Stimulated activated CD4-positive, alpha-beta T cell treated with anti-CD3 and anti-CD28 coated beads, Interleukin-4, amount 100 ng/mL, for 24 hours (primary cell): ENCODE results near the gene PML.
"Not testable (repeated sequence)": the region's sequence is repeated elsewhere in the genome, so short reads cannot be mapped to it uniquely, and the experiment has no call there.

Experiments used
- DNase-seq: peaks from one replicate; pipeline ENCODE4 v3.0.0-alpha.2; 2020

The PML gene

DNA sequence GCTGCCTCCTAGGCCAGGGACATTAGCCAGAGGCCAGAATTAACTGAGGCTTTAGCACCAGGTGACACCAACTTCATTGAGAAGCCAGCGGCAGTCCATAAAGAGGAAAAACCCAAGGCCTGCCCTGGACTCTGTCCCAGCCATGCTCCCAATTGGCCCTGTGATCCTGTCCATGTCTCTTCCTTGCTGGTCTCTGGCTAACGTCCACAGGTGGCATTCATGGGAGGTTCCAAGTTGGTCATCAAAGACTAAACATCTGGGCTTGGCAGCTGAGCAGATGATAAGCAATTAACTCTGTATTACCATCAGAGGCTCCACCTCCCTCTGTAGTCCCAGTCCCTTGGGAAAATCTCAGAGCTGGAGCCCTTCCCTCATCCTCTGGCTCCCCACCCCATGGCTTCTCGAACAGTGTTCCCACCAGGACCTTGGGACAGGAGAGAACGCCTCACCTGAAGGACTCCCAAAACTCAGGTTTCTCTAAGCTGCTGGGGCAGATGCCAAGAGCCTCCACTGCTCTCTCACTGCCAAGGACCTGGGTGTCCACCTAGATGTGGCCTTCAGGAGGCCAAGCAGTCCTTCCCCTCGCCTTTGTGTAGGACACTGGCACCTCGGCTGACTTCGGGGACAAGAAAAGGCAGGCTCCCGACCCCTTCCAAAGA lies 47.4 kb downstream of the PML start:
- DNase-seq: no peak

DNA sequence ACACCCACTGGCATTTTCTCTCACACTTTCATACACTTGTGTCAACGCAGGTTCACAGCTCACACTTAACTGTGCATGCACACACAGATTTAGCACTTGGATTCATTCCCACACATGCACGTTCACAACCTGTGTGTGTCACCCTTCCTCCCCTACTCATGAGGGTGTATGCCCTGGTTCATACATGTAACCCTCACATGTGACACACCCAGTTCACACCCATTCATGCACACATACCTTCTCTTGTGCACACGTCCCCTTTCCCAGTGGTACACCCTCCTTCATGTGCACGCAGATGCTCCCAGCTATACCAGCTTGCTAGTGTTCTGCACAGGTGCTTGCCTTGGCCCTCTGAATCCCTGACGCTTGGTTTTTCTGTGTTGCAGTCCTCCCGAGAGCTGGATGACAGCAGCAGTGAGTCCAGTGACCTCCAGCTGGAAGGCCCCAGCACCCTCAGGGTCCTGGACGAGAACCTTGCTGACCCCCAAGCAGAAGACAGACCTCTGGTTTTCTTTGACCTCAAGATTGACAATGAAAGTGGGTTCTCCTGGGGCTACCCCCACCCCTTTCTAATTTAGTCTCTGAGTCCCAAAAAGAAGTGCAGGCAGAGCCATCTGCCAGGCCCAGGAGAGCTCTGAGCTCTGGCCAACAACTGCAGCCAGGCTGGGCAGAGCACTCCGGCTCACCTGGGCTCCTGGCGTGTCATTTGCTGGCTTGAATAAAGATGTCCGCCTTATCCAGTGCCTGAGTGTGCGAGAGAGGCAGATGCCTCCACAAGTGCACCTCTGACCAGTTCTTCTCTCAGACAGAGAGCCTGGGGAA lies 48.3 kb downstream of the PML start:
- no peak for DNase-seq

DNA sequence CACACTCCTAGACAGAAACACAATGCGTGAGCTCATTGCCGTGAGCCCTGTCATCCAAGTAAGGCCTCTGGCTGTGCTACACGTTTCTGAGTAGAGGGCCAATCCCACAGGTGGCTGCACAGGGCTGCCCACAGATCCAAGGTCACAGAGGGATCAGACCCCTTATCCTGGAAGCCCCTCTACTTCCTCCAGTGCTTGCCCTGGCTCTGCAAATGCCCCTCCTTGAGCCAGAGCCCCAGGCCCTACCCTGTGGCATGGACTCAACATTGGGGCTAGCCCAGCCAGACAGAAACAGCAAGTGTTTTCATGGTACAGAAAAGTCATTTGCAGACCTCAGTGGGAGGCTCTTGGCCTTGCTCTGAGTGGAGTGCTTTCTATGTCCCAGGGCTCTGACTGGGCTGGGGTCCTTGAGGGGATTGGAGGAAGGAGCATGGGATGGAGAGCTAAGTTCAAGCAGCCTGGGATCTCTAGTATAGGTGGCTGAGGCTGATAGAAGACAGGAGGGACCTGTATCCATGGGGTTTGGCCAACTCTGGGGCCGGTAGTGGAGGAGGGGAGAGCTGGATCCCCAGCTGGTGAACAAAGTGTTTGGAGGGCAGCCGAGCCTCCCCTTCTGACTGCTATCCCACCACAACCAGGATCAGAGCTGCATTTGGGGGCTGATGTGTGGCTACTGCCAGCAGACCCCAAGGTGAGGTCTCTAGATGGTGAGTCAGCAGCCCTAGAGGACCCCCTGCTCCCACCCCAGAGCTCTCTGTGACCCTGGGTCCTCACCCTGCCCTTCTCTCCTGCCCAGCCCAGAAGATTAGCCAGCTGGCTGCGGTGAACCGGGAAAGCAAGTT lies 49.1 kb downstream of the PML start:
- no peak for DNase-seq

DNA sequence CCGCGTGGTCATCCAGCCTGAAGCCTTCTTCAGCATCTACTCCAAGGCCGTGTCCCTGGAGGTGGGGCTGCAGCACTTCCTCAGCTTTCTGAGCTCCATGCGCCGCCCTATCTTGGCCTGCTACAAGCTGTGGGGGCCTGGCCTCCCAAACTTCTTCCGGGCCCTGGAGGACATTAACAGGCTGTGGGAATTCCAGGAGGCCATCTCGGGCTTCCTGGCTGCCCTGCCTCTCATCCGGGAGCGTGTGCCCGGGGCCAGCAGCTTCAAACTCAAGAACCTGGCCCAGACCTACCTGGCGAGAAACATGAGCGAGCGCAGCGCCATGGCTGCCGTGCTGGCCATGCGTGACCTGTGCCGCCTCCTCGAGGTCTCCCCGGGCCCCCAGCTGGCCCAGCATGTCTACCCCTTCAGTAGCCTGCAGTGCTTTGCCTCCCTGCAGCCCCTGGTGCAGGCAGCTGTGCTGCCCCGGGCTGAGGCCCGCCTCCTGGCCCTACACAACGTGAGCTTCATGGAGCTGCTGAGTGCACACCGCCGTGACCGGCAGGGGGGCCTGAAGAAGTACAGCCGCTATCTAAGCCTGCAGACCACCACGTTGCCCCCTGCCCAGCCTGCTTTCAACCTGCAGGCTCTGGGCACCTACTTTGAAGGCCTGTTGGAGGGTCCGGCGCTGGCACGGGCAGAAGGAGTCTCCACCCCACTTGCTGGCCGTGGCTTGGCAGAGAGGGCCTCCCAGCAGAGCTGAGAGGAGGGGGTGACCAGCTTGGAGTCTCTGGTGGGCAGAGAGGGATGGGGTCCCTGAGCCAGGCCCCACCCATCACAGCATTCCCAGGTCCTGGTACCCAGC lies 50.0 kb downstream of the PML start:
- DNase-seq: no peak

DNA sequence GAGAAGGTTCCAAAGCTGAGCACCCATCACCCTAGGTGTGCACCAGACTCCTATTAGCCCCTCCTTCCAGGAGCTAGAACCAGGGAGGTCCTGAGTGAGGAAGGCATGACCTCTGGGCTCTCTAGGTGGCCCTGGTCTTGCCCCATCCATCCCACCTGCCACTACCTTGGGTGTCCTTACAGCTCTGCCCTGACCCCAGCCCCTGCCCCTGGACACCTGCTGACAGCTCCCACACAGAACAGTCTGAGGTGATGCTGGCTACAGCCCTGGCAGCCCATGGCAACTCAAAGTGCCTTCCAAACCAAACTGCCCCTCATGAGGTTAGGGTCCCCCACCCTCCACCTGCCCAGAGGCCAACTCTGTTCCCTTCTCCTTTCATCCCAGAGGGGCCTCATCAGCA lies 50.7 kb downstream of the PML start:
- DNase-seq: no peak

DNA sequence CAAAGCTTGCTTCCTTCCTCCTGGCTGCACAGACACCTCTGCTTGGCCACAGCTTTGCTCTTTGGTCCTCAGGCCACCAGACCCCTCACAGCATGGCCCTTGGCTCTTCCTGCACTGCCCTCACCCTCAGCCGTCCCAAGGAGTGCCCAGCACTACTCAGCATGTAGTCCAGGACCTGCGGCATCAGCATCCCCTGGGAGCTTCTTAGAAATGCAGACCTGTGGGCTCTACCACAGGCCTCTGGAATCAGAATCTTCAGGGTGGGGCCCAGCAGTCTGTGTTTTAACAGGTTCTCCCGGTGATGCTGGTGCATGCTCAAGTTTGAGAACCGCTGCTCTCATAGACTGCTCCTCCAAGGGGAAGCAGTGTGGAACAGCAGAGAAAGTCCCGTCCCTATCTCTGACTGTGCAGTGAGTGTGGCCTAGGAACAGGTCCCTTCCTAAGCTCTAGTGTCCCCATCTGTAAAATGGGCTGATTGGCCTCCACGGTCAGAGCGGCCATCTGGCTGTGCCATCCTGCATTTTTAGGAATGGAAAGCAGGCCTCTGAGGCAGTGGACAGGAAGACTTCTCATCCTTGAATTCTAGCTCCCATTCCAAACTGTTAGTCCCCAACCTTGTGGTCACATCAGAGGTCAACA lies 51.2 kb downstream of the PML start:
- DNase-seq: no peak

DNA sequence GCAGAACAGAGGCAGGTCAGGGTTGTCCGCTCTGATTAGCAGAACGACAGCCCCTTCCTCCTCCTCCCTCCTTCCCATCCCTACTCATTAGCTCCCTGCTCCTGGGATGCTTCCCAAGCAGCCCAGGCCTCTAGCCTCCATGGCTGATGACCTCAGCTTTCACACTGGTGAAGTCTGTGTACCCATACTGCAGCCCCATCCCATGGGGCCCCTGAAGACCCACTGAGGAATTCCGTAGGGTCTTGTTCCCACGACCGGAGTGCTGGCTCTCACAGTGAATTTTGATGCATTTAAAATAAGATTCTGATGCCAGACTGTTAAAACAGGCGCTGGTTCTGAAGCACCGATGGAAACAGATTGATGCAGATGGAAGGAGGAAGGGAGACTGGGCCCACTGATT lies 51.8 kb downstream of the PML start:
- DNase-seq: no peak

DNA sequence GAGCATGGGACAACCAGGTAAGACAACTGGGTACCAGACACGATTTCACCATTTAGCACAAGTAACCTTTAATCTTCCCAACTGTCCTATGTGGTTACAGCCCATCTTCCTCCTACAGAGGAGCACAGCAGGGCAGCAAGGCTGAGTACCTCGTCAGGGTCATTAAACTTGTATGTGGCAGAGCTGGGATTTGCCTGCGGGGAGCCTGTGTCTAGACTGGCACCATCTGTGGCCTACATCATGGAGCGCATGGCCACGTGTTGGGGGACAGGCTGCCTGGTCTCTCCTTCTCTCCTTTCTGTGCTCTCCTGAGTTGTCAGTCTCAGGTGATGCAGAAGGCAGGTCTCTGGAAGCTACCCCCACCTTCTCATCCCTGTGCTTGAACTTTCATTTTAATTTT lies 55.6 kb downstream of the PML start:
- DNase-seq: no peak

DNA sequence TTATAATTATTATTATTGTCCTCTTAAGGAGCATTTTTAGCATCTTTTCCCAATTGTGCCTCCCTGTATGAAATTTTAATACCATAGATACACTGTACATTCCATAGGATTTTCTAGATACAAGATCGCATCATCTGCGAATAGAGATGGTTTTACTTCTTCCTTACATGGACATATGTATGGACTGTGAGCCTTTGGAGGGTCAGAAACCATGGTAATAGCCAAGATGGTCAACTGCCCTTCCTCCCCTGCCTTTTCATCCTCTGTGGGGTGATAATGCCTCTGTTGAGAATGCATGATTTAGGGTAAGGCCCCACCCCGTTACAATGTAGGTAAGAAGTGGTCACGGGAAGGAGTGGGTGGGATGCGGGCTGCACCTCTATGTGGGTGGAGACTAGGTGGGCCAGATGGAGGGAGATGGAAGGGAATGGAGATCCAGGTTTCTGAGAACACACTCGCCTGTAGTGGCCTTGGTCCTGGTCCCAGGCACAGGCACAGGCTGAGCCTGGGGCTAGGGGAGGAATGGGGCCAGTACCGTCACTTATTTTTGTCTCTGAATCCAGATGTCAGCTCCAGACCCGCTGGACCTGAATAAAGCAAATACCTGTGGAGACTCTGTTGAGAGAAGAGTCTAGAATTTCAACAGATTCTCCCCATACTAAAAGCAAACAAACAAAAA lies 56.2 kb downstream of the PML start:
- no peak for DNase-seq

DNA sequence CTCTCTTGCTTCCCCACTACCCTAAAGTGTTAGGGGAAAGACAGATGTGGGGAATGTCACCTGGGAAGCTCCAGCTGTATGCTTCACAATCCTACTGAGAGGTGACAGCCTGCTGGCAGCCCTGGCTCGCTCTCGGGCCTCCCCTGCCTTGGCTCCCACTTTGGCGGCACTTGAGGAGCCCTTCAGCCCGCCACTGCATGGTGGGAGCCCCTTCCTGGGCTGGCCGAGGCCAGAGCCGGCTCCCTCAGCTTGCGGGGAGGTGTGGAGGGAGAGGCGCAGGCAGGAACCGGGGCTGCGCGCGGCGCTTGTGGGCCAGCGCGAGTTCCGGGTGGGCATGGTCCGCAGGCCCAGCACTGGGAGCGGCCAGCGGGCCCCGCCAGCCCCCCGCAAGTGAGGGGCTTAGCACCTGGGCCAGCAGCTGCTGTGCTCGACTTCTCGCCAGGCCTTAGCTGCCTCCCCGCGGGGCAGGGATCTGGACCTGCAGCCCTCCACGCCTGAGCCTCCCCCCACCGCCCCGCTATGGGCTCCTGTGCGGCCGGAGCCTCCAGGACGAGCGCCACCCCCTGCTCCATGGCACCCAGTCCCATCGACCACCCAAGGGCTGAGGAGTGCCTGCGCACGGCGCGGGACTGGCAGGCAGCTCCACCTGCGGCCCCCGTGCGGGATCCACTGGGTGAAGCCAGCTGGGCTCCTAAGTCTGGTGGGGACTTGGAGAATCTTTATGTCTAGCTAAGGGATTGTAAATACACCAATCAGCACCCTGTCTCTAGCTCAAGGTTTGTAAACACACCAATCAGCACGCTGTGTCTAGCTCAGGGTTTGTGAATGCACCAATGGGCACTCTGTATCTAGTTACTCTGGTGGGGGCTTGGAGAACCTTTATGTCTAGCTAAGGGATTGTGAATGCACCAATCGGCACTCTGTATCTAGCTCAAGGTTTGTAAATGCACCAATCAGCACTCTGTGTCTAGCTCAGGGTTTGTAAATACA lies 58.0 kb downstream of the PML start:
- DNase-seq: not testable (repeated sequence)

DNA sequence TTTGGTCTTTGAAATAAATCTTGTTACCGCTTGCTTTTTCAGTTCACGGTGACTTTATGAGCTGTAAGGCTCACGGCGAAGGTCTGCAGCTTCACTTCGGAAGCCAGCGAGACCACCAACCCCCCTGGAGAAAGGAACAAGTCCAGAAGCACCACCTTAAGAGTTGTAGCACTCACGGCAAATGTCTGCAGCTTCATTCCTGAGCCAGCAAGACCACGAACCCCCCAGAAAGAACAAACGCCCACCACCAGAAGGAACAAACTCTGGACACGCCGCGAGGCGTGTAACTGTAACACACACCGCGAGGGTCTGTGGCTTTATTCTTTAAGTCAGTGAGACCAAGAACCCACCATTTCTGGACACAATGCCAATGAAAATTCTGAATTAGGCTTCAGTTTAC lies 59.0 kb downstream of the PML start:
- no peak for DNase-seq

DNA sequence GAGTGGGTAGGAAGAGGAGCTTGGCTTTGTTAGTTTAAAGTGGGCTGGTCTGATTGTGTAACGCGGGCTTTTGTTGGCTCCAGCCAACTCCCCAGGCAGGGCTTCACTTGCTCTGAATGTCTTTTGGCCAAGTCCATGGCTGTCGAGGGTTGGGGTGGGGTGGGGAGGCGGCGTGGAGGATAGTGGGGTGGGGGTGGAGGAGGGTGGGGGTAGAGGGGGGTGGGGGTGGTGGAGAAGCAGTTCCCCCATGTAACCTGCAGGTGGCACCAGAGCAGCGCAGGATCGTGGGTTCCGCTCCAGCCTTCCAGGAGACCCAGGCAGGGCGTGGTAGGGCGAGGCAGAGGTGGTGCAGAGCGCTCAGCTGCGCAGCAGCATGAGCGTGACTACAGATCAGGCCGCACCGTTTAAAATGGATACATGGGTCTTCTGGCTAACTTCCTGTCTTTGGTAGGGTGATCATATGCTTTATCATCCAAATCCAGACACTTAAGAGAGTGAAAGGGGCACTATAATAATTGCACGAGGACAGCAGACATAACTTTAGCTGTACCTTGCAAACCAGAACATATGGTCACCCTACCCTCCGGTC lies 59.5 kb downstream of the PML start:
- peak; percentile 75 for DNase-seq

DNA sequence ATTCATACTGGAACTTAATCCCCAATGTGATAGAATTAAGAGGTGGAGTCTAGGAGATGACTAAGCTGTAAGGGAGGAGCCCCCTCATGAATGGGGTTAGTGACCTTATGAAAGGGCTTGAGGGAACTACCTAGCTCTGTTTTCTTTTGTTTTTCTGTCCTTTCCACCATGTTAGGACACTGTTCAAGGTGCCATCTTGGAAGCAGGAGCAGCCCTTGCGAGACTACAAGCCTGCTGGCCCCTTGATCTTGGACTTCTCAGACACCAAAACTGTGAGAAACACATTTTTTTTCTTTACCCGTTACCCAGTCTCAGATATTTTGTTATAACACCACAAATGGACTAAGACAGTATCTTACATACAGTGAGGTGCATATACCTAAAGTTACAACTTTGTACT lies 61.3 kb downstream of the PML start:
- DNase-seq: no peak

DNA sequence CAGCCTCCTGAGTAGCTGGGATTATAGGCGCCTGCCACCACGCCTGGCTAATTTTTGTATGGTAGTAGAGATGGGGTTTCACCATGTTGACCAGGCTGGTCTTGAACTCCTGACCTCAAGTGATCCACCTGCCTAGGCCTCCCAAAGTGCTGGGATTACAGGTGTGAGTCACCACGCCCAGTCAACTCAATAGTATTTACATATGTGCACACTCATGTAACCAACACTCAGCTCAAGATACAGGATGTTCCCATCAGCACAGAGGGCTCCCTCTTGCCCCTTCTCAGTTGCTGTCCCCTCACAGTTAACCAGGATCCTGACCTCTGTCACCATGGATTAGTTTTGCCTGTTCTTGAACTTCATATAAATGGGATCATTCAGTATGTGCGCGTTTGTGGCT lies 61.8 kb downstream of the PML start:
- not testable (repeated sequence) for DNase-seq

DNA sequence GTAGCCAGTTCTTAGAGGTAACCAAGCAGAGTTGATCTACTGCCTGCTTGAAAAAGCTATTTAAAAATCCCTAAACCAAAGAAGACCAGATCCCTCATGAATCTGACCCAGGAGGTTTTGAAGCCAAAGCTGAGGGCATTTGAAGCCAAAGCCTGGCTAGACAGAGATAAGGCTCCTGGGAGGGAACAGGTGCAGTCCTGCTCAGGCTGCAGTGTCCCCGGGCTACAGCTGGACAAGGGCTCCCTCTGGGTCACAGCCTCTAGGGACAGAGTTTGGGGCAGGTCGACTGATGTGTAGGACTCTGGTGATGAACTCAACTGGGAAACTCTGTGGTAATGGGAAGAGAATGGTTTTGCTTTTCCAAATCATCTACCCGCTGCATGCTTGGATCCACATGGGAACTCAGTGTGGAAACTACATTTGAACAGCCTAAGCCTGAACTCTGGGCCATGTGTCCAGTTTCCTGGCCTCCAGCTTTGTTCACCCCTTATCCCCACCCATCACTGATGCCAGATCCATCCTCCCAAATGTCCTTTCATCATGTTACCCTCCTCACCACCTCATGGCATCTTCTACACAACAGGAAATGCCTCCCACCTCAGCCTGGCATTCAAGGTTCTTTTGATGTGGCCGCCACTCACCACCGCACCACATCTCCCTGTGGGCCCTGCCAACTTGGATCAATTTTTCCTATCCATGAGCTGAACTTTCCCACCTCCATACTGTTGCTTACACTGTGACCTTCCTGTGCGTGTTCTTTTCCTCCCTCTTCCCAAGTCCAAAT lies 64.7 kb downstream of the PML start:
- not testable (repeated sequence) for DNase-seq

DNA sequence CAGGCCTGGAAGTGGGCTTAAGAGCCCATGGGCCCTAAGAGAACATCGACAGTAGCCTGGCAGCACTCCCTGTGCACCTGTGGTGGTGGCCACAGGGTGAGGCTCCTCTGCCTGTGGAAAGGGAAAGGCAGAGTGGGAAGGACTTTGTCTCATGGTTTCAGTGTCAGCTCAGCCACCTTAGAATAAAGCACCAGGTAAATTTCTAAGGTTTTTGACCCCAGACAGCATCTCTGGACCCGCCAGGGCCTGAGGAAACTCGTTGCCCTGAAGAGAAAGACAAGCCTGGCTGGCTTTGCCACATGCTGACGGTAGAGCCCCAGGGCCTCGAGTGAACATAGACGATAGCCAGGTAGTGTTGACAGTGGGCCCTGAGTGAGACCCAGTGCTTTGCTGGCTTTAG lies 65.7 kb downstream of the PML start:
- no peak for DNase-seq

DNA sequence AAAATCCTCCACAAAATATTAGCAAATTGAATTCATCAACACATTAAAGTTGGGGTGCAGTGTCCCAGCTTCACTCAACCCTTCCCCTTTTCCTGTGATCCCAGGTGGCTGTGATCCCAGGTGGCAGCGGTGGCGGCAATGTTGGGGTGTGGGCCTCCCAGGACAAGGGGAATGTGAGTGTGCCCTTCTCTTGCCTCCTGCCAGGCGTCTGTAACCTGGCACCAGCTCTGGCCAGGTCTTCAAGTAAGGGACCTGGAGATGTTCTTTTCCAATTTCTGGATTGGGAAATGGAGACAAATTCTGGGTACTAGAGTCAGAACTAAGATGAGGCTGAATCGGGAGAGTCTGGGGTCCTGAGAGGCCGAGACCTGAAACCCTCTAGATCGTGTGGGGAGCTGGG lies 67.7 kb downstream of the PML start:
- no peak for DNase-seq

DNA sequence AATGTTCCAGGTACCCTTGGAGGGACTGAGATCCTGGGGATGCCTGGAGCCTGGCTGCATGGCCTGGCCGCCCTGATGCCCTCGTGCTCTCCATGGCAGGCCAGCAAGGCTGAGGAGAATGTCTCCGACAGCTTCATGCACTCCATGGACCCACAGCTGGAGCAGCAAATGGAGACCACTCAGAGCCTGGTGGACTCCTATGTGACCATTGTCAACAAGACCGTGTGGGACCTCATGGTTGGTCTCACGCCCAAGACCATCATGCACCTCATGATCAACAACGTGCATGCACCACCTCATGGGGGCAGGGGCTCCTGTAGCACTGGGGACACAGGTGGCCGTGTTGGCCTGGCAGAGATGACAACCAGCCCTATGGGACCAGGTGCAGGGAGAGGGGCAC lies 68.2 kb downstream of the PML start:
- no peak for DNase-seq
